ENCODE measurements around the gene CRISP2.
"Not testable (repeated sequence)": the region's sequence is repeated elsewhere in the genome, so short reads cannot be mapped to it uniquely, and the experiment has no call there.

- not testable (repeated sequence) for TF ChIP-seq EZH2 (IDR thresholded peaks at IDR 0.05; ENCODE audit: insufficient read depth, poor library complexity, severe bottlenecking); EZH2phosphoT487 (IDR thresholded peaks at IDR 0.05; ENCODE audit: insufficient read depth, low read depth)
Observed at GRCh38 chr6:49664054-49664453, 49.3 kb downstream of the CRISP2 start.
